NCI-H510A (cell line): ENCODE results near the gene SLC6A11.

Experiments
- DNase-seq: peaks from one replicate; lab custom pipeline; 2025; lab: John Stamatoyannopoulos, UW

SLC6A11 gene

GRCh38 chr3:10930666-10931040 lies 114.6 kb downstream of the SLC6A11 start:
- DNase-seq, result no peak

- DNase-seq, result no peak
Observed at GRCh38 chr3:10932596-10932995, 116.6 kb downstream of the SLC6A11 start.

GRCh38 chr3:10933021-10933420 lies 117.0 kb downstream of the SLC6A11 start:
- no peak for DNase-seq

GRCh38 chr3:10933470-10933804 lies 117.4 kb downstream of the SLC6A11 start:
- DNase-seq, result no peak

- DNase-seq, result no peak
Observed at GRCh38 chr3:10933805-10934481, 117.9 kb downstream of the SLC6A11 start.

GRCh38 chr3:10935028-10935427 lies 119.0 kb downstream of the SLC6A11 start:
- no peak for DNase-seq

GRCh38 chr3:10935846-10936631 lies 120.0 kb downstream of the SLC6A11 start:
- DNase-seq, result no peak

GRCh38 chr3:10936686-10937085 lies 120.7 kb downstream of the SLC6A11 start:
- no peak for DNase-seq

- DNase-seq, result no peak
Observed at GRCh38 chr3:10937141-10937825, 121.3 kb downstream of the SLC6A11 start.

- DNase-seq, result no peak
Observed at GRCh38 chr3:10939556-10939955, 123.5 kb downstream of the SLC6A11 start.

GRCh38 chr3:10940106-10940505 lies 124.1 kb downstream of the SLC6A11 start:
- DNase-seq, result no peak

- DNase-seq, result no peak
Observed at GRCh38 chr3:10941972-10942371, 125.9 kb downstream of the SLC6A11 start.

- DNase-seq, result no peak
Observed at GRCh38 chr3:10942690-10943205, 126.7 kb downstream of the SLC6A11 start.

GRCh38 chr3:10944866-10945265 lies 128.8 kb downstream of the SLC6A11 start:
- DNase-seq, result no peak

GRCh38 chr3:10945683-10946287 lies 129.8 kb downstream of the SLC6A11 start:
- DNase-seq, result no peak

- DNase-seq, result no peak
Observed at GRCh38 chr3:10946526-10946925, 130.5 kb downstream of the SLC6A11 start.

- no peak for DNase-seq
Observed at GRCh38 chr3:10948326-10948725, 132.3 kb downstream of the SLC6A11 start.

- DNase-seq, result no peak
Observed at GRCh38 chr3:10949197-10949596, 133.2 kb downstream of the SLC6A11 start.

- no peak for DNase-seq
Observed at GRCh38 chr3:10950476-10951294, 134.7 kb downstream of the SLC6A11 start.

GRCh38 chr3:10951295-10951926 lies 135.4 kb downstream of the SLC6A11 start:
- DNase-seq, result no peak

GRCh38 chr3:10952525-10952924 lies 136.5 kb downstream of the SLC6A11 start:
- no peak for DNase-seq
